ENCODE results near the gene CD93. TPM values are rescaled to one million over a fixed set of nuclear protein-coding genes. Genes with fewer than 3 reads are reported as not detected.

The CD93 gene
- total RNA-seq, 1 donor from 2014 or later, result not detected

- Histone ChIP-seq H3K9me3 (ENCODE audit: low read depth) (no peaks in the 10 kb centered on the region), H3K4me1 (peaks cover 4% of the 10 kb centered on the region), H3K9ac (no peak overlapping the region), H3K79me2 (ENCODE audit: low read depth) (no peaks in the 10 kb centered on the region), H2AFZ (replicated peaks) (no peak overlapping the region), H3K27me3 (peaks cover 99% of the 10 kb centered on the region), H3F3A (ENCODE audit: low read depth) (no peaks in the 10 kb centered on the region), H4K20me1 (ENCODE audit: low read depth) (no peaks in the 10 kb centered on the region), H3K4me3 (no peak overlapping the region), H3K36me3 (no peaks in the 10 kb centered on the region), H3K27ac (no peak overlapping the region), H3K4me2 (no peak overlapping the region)
- Mint-ChIP-seq H3K4me3 (peak overlapping the region; percentile 17), H3K27ac (no peak overlapping the region), H3K27me3 (ENCODE audit: insufficient read depth, low read depth) (peaks cover 45% of the 10 kb centered on the region), H3K9me3 (peaks cover 3% of the 10 kb centered on the region), H3K4me1 (no peaks in the 10 kb centered on the region), H3K36me3 (peaks cover 2% of the 10 kb centered on the region)
- TF ChIP-seq CTCF (IDR thresholded peaks at IDR 0.05) (no peak), EZH2 (IDR thresholded peaks at IDR 0.05) (no peak), EZH2phosphoT487 (IDR thresholded peaks at IDR 0.05) (no peak)
- DNase-seq (ENCODE audit: low spot score), result no peak
Measured at GRCh38 chr20:23037017-23037481, 49.1 kb downstream of the CD93 start.

- Histone ChIP-seq H3K4me3 (no peak overlapping the region), H3K9ac (no peak overlapping the region), H3K27me3 (peaks cover 95% of the 10 kb centered on the region), H4K20me1 (ENCODE audit: low read depth) (no peaks in the 10 kb centered on the region), H3F3A (ENCODE audit: low read depth) (no peaks in the 10 kb centered on the region), H3K9me3 (ENCODE audit: low read depth) (no peaks in the 10 kb centered on the region), H3K4me2 (no peak overlapping the region), H3K4me1 (no peaks in the 10 kb centered on the region), H2AFZ (replicated peaks) (no peak overlapping the region), H3K27ac (no peak overlapping the region), H3K79me2 (ENCODE audit: low read depth) (no peaks in the 10 kb centered on the region), H3K36me3 (no peaks in the 10 kb centered on the region)
- DNase-seq (ENCODE audit: low spot score), result no peak
- Mint-ChIP-seq H3K9me3 (peaks cover 3% of the 10 kb centered on the region), H3K4me1 (no peaks in the 10 kb centered on the region), H3K27me3 (ENCODE audit: insufficient read depth, low read depth) (peaks cover 45% of the 10 kb centered on the region), H3K4me3 (peak overlapping the region; percentile 34), H3K36me3 (peaks cover 2% of the 10 kb centered on the region), H3K27ac (no peak overlapping the region)
- TF ChIP-seq EZH2 (IDR thresholded peaks at IDR 0.05) (no peak), CTCF (IDR thresholded peaks at IDR 0.05) (no peak), EZH2phosphoT487 (IDR thresholded peaks at IDR 0.05) (no peak)
Measured at GRCh38 chr20:23036371-23036770, 49.8 kb downstream of the CD93 start.

- no peak for TF ChIP-seq CTCF (IDR thresholded peaks at IDR 0.05)
- no peak for TF ChIP-seq EZH2 (IDR thresholded peaks at IDR 0.05)
- TF ChIP-seq EZH2phosphoT487 (IDR thresholded peaks at IDR 0.05), result no peak
- H3K36me3 Mint-ChIP-seq, result peaks cover 2% of the 10 kb centered on the region
- Histone ChIP-seq H4K20me1 (ENCODE audit: low read depth) (no peaks in the 10 kb centered on the region), H3K4me2 (peak overlapping the region; percentile 93), H3K36me3 (no peaks in the 10 kb centered on the region), H3K4me3 (peak overlapping the region; percentile 51), H3K27me3 (peaks cover 91% of the 10 kb centered on the region), H3F3A (ENCODE audit: low read depth) (no peaks in the 10 kb centered on the region), H3K79me2 (ENCODE audit: low read depth) (no peaks in the 10 kb centered on the region), H2AFZ (replicated peaks) (peak overlapping the region; percentile 87), H3K4me1 (no peaks in the 10 kb centered on the region), H3K9ac (no peak overlapping the region), H3K27ac (no peak overlapping the region), H3K9me3 (ENCODE audit: low read depth) (no peaks in the 10 kb centered on the region)
- H3K4me3 Mint-ChIP-seq, result no peak overlapping the region
- peaks cover 43% of the 10 kb centered on the region for H3K27me3 Mint-ChIP-seq (ENCODE audit: insufficient read depth, low read depth)
- H3K4me1 Mint-ChIP-seq, result no peaks in the 10 kb centered on the region
- peaks cover 3% of the 10 kb centered on the region for H3K9me3 Mint-ChIP-seq
- no peak overlapping the region for H3K27ac Mint-ChIP-seq
- no peak for DNase-seq (ENCODE audit: low spot score)
Measured at GRCh38 chr20:23035731-23036130, 50.4 kb downstream of the CD93 start.
